T-helper 1 cell treated with Interleukin-12 subunit alpha and Interleukin-12 subunit beta and Interleukin-4 antibody, amounts not matched to agents 30 ng/mL and 1 ng/mL, for 36 hours (primary cell): ENCODE data around the gene PDCD1. TPM values are rescaled to one million over a fixed set of nuclear protein-coding genes. Genes with fewer than 3 reads are reported as not detected.

ENCODE experiments used
- intact Hi-C: fragments of 100-400 bp; cut with micrococcal nuclease; formaldehyde crosslinking; loops from one replicate; pipeline ENCODE4 v1.15.1; 2024
- total RNA-seq: library from RNA; stranded (reverse); gene quantifications from 2 replicates; pipeline ENCODE4 v1.2.3, GENCODE V29; 2022

Gene PDCD1
- total RNA-seq, 1 donor from 2014 or later, result 7.8 TPM

DNA sequence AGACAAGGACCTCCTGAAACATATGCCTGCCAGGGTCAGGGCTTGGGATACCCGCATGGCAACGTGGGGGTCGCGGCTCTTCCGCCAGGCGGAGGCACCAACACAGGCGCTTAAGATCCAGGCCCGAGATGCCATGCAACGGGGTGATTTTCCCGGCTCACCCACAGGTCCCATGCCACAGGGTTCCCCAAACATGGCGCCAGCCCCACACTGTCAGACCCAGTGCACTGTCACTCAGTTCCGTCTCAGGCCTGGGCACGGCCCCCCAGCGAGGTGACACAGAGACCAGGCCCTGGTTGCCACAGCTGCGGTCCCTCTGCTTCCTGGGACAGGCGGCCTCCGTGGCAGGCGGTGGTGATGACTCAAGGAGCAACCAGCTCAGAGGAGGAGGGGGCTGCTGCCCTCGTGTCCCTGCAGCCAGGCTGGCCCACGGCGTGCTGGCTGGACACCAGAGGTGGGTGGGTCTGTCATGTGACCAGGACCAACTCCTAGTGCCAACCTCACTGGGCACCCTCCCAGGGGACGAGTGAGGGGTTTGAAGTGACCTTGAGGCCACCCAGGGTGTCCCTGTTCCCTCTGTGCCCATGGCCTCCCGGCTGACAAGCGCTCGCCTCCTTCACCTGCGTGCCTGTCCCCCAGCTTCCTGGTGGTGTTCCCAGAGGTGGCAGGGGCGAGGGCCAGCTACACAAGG, 4.9 kb downstream of the PDCD1 start:
- intact Hi-C loops, result no loop called here

DNA sequence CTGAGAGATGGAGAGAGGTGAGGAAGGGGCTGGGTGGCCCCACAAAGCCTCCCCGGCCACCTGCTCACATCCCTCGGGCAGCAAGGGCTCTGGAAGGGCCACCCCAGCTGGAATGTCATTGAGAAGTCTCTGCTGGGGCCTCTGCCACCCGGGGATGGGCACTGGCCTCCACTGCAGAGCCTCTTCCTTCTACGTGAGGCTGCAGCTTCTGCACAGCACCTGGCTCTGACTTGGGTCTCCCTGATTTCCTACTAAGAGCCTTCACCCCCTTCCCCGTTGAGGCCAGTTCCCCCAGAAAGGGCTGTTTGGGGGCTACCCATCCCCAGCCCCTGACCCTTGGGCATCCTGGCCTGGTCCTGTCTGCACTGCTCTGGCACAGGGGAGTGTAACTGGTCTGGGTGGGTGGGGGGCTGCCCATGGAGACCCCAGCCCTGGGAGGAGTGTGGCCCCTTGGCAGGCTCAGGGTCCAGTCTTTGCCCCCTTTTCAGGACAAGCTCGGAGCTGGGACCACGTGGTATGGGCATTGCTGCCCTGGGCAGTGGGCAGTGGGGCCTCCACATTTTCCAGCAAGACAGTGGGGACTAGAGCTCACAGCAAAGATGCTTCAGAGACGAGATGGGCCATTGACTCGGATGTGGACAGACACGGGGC, 5.6 kb downstream of the PDCD1 start:
- intact Hi-C loops, result no loop called here

DNA sequence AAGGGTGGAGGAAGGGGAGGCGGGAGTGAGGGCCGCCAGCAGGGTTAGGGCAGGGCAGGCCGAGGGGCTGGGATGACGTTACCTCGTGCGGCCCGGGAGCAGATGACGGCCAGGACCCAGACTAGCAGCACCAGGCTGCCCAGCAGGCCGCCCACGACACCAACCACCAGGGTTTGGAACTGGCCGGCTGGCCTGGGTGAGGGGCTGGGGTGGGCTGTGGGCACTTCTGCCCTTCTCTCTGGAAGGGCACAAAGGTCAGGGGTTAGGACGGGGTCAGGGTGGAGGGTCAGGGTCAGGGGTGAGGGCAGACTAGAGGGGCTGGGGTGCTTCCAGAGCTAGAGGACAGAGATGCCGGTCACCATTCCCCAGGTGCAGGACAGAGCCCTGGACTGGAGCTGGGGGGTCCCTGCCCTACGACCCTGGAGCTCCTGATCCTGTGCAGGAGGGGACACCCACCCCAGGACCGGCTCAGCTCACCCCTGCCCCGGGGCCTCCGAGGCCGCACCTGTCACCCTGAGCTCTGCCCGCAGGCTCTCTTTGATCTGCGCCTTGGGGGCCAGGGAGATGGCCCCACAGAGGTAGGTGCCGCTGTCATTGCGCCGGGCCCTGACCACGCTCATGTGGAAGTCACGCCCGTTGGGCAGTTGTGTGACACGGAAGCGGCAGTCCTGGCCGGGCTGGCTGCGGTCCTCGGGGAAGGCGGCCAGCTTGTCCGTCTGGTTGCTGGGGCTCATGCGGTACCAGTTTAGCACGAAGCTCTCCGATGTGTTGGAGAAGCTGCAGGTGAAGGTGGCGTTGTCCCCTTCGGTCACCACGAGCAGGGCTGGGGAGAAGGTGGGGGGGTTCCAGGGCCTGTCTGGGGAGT, 6.3 kb downstream of the PDCD1 start:
- intact Hi-C loops, result no loop called here

DNA sequence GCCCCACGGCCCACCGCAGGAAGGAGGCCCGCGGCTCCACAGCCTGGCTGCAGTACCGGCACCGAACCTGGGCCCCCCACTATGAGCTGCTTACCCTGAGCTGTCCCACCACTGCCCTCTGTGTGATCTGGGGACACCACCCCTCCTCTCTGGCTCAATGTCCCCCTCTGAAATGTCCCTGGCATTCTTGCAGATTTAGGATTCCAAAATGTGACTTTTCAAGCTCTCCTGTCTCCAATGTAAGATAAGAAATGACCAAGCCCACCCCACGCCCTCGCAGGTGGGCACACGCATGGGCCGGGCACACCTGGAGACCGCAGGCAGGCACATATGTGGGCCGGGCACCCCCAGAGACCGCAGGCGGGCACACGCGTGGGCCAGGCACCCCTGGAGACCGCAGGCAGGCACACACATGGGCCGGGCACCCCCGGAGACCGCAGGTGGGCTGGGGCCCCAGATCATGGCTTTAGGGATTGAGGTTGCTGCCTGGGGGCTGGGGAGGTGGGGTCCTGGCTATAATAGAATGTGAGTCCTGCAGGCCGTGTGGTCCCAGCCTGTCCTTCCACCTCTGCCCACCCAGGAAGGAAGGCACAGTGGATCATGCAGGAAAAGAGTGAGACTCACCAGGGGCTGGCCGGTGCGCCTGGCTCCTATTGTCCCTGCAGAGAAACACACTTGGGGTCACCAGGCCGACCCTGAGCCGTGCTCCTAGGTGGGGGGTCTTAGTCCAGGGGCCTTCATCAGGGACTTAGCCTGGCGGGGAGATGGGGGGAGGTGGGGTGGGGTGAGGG, 7.2 kb downstream of the PDCD1 start:
- intact Hi-C loops, result no loop called here

DNA sequence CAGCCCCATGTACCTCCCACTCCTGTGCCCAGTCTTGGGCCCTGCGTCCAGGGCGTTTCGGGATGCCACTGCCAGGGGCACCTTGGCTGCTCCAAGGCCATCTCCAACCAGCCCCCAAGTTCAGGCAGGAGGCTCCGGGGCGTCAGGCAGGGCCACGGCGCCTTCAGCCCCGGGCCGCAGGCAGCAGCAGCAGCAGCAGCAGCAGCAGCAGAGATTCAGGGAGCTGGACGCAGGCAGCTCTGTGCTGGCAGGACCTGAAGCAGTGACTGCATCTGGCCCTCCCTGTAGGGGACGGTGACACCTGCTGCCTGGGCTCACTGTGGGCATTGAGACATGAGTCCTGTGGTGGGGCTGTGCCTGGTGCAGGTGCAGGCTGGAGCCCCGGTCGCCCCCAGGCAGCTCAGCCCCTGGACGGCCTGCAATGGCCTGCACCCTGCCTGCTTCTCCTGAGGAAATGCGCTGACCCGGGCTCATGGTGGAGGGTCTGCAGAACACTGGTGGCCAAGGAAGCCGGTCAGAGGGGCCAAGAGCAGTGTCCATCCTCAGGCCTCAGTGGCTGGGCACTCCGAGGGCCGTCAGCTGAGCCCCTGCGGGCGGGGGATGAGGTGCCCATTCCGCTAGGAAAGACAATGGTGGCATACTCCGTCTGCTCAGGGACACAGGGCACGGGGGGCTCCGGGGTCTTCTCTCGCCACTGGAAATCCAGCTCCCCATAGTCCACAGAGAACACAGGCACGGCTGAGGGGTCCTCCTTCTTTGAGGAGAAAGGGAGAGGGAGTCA, 8.0 kb downstream of the PDCD1 start:
- intact Hi-C loops, result no loop called here

DNA sequence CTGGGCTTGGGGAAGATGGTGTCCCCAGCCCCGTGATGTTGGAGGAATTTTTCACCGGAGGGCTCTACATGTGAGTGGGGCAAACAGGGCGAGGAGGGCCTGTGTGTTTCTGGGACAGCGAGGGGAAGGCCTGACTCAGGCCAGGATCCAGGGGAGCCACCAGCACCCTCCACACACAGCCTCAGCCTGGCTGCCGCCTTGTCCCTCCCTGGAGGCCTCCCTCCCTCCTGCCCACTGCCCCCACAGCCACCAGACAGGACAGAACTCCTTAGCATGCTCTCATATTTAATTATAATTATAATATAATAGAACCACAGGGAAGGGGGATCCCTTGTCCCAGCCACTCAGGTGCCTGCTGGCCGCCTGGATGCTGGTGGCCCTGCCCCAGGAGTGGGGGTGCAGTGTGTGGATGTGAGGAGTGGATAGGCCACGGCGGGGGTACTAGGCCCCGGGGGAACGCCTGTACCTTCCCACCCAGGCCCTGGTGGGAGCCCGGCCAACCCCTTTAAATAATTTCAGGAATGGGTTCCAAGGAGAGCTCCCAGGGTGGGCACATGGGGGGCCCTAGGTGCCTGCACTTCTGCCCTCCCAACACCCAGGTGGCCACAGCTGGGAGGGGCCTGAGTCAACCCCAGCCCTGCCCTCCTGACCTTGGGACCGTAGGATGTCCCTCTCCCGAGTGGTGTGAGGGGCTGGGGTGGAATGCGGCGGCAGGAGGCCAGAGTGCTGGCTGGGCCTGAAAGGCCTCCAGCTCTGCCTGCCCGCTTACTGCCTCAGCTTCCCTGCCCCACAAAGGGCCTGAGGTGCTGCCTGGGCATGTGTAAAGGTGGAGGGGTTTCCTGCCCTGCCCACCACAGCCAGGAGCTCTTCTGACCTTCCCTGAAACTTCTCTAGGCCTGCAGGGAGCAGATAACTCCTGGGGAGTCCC, 8.8 kb downstream of the PDCD1 start:
- intact Hi-C loops, result no loop called here

DNA sequence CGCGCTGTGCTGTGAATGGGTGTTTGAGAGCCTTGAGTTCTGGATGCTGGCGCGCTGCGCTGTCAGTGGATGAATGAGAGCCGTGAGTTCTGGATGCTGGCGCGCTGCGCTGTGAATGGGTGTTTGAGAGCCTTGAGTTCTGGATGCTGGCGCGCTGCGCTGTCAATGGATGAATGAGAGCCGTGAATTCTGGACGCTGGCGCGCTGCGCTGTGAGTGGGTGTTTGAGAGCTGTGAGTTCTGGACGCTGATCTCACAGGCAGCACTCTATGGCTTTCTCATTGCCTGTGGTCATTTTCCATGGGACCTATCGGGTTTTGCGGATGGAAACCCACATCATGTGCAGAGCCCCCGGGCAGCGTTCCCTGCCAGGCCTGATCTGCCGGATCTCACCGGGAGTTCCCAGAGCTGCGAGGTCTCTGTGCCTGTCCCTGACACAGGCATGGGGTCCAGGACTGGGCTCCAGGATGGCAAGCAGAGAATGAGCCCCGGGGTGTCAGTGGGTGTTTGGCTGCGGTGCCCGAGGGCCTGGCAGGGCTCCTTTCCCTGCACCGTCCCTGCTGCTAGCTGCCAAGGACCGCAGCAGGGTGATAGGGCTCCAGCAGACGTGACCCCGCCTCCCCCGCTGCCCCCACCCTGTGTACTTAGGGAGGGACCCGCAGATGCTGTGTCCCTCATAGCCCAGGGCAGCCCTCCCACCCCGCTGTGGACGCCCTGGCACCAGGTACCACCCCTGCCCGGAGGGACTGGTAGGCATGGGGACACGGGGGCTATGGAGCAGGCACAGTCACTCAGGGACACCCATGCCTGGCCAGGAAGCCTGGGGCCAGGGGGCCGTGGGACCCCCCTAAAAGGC, 9.7 kb downstream of the PDCD1 start:
- intact Hi-C loops, result no loop called here

DNA sequence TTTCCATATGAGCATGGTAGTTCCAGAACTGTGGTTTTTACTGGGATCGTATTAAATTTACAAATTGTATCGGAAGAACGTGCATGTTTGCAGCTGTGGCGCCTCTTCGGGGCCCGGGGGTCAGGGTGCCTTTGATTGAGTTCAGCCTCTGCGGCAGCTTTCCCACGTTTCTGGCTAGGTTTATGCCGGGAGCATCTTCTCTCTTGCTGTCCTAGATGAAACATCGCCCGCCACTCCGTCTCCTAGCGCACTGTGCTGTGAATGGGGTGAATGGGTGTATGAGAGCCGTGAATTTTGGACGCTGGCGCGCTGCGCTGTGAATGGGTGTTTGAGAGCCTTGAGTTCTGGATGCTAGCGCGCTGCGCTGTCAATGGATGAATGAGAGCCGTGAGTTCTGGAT, 12.3 kb downstream of the PDCD1 start:
- intact Hi-C loops, result loop anchor here (1.0 kb wide), 1 partner anchor 13 kb away; no protein-coding TSS in a partner anchor

DNA sequence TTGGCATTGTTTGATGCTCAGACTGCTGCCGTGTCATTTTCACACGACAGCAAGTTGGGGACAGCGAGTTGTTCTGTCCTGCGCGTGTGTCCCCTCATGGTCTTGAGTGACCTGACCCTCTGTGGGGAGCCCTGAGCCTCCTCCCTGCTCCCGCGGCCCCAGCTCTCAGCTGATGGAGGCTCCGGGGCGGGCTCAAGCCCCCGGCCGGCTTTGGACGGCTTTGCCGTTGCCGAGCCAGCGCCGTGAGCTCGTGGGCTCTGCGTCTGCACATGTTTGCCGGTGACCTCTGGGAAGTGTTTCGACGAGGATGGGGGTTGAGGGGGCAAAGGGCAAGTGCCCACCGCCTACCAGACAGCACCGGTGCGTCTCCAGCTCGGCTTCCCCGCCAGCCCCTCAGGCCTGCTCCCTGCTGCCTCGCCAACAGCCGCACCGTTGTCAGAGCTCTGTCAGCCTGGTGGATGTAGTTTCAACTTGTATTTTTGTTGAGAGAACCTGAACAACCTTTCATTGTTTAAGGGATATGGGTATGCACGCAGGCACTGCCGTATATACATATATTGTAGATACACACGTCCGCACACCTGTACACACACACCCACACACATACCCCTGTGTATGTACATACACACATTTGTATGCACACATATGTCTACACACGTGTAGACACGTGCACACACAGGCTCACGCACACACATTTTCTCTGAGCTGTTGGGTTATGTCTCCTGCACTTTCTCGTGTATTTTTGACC, 13.7 kb downstream of the PDCD1 start:
- intact Hi-C loops, result loop anchor here (1.0 kb wide), 2 partner anchors 36 to 110 kb away; no protein-coding TSS in a partner anchor

DNA sequence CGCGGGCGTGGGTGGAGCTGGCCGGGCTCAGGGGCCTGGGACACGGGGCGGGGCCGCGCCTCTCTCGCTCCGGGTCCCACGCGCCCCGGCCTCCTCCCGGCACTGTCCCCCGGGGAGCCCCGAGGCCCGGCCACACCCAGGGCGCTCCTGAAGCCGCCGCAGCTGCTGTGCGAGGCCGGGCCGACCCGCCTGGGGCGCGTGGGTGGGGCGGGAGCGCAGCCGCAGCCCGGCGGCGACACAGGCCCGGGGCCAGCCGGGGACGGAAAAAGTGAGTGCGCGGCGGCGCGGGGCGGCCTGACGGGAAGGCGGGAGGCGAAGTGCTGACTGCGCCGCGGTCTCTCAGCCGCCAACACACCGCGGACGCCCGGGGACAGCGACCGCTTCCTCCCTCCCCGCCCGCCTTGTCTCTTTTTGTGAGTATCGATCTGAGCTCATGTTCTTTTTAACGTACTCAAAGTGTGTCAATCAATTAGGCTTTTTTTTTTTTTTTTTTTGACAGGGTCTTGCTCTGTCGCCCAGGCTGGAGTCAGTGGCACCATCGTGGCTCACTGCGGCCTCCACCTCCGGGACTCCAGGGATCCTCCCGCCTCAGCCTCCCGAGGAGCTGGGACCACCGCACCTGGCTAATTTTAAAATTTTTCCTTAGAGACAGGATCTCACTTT, 14.5 kb downstream of the PDCD1 start:
- intact Hi-C loops, result loop anchor here (1.0 kb wide), 2 partner anchors 37 to 109 kb away; no protein-coding TSS in a partner anchor

DNA sequence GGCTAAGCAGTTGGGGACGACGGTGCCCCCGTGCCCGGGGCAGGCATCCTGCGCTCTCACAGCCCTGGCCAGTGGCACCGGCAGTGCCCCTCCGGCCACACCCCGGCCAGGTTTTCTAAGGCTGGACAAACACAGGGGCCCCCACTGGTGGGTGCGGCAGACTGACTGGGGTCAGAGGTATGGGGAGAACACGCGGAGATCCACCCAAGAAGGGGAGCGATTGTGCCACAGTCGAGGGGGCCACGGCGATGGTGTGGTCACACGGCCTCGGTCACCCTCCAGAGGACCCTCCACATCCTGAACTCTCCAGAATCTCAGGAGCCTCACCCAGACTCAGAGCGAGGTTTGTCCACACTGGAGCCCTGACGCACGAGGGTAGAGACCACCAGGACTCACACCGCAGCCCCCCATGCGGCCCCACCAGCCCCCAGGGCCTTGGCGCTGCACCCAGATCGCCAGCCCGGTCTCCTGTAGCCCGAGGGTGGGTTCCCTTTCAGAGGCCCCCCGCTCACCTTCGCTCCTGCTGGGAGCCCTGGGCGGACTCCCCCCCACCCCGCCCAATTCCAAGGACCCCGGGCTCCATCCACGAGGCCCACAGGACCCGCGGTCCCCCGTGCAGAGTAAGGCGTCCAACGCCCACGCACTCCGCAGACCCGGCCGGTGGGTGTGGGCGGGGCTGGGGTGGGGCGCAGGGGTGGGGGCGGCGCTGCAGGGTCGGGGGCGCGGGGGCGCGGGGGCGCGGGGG, 15.2 kb downstream of the PDCD1 start:
- intact Hi-C loops, result loop anchor here (1.0 kb wide), 2 partner anchors 38 to 108 kb away; no protein-coding TSS in a partner anchor

DNA sequence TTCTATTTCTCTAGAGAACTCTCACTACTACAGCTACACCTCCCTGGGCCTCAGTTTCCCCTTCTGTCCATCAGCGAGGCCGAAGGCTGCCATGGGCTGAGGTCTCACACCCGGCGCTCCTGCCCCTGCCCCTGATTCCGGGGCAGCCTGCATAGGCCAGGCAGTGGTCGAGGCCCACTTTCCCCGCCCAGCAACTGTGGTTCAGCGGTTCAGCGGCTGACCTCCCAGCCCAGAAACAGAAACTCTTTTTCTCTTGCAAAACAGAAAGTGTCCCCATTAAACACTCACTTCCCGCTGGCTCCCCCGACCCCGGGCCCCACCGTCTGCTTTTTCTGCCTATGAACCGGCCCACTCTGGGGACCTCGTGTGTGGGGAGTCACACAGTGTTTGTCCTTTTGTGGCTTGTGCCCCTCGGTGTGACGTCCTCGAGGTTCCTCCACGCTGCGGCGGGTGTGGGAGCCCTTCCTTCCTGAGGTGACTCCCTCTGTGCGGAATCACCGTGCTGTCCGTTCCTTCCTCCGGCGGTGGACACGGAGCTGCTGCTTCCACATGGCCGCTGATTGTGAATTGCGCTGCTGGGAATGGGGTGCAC, 16.0 kb downstream of the PDCD1 start:
- intact Hi-C loops, result no loop called here

DNA sequence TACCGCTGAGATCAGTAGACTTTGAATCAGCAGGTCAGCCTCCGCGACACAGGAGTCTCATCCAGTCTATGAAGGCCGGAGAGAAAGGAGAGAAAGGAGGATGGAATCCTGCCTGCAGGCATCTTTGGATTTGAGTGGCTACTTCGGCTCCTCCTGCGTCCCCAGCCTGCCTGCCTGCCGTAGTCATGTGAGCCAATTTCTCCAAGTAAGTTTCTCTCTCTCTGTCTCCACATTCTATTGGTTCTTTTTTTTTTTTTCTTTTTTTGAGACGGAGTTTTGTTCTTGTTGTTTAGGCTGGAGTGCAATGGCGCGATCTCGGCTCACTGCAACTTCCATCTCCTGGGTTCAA, 16.7 kb downstream of the PDCD1 start:
- intact Hi-C loops, result no loop called here

DNA sequence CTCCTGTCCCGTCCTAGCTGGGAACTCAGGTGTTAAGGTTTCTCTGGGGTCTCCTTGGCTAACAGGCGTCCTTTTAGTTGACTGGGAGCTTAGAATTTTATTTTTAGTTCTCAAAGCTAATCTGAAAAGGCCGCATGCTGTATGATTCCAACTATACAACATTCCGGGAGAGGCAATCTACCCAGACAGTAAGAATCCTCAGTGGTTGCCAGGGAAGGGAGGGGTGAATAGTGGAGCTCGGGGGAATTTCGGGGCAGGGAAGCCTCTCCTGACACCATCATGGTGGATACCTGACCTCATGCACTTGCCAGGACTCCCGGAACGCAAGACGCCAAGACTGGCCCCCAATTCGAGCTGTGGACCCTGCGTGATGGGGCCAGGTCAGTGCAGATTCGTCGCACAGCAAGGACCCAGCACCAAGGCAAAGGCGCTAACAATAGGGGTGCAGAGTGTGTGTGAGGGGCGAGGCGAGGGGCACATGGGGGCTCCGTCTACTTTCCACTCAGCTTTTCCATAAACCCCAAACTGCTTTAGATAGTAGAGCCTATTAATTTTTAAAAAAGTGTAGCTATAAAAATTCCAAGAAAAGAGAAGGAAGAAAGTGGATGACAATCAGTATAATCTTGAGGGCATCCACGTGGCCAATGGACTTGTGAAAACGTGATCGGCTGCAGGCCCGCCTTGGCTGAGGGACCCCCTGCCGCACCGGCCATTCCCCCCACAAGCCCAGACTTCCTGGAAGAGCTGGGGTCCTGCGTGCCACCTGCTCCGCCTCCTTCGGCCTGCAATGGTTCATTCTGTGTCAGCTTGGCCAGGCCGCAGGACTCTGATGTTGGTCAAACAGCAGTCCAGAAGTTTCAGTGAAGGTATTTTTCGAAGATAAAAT, 17.3 kb downstream of the PDCD1 start:
- intact Hi-C loops, result no loop called here
